CD4-positive, CD25-positive, alpha-beta regulatory T cell (primary cell): ENCODE measurements around the gene TMEM158. TPM values are rescaled to one million over a fixed set of nuclear protein-coding genes. Genes with fewer than 3 reads are reported as not detected.

ENCODE experiments used
- ATAC-seq, 2 donors: fragments of 150-1000 bp; cut with Tn5 transposase; one replicate each; pipeline ENCODE4 v1.10.0; 2021; ENCODE audit warnings: low read depth in 2 of 2, moderate number of reproducible peaks in 2 of 2, moderate library complexity in 1 of 2
- DNase-seq, 3 donors: peaks; one replicate each; pipeline versions ENCODE4 v3.0.0 to v3.0.0-alpha.2; 2012 to 2022; ENCODE audit warnings: mixed read lengths in 1 of 3
- H3K27ac ChIP-seq: one replicate; pipeline ENCODE4 v1.7.0; 2013; ENCODE audit warnings: mild to moderate bottlenecking, low read length; ENCODE audit not compliant: insufficient read depth, poor library complexity, severe bottlenecking
- H3K27me3 ChIP-seq: one replicate; pipeline ENCODE4 v1.7.0; 2013; ENCODE audit warnings: low read length; ENCODE audit not compliant: control insufficient read depth, insufficient read depth
- H3K36me3 ChIP-seq: one replicate; pipeline ENCODE4 v1.7.0; 2013; ENCODE audit warnings: mild to moderate bottlenecking, low read length, moderate library complexity; ENCODE audit not compliant: control insufficient read depth, insufficient read depth
- H3K4me1 ChIP-seq: 2 replicates; pipeline ENCODE4 v1.7.0; 2013; ENCODE audit warnings: mild to moderate bottlenecking, low read length; ENCODE audit not compliant: insufficient read depth, control insufficient read depth, poor library complexity, severe bottlenecking
- H3K4me3 ChIP-seq: one replicate; pipeline ENCODE4 v1.7.0; 2013; ENCODE audit warnings: low read depth, mild to moderate bottlenecking, low read length, moderate library complexity
- H3K9me3 ChIP-seq, 2 experiments: 1 replicate in 1 of 2; 2 replicates in 1 of 2; pipeline ENCODE4 v1.7.0; 2013; ENCODE audit warnings: low read length in 2 of 2, mild to moderate bottlenecking in 1 of 2, moderate library complexity in 1 of 2; ENCODE audit not compliant: control insufficient read depth in 2 of 2
- H3K27ac Mint-ChIP-seq, 3 donors: one replicate each; pipeline ENCODE4 v1.8.0; 2020 to 2022; ENCODE audit warnings: mild to moderate bottlenecking in 3 of 3, mixed read lengths in 3 of 3, moderate library complexity in 2 of 3
- H3K27me3 Mint-ChIP-seq: one replicate; pipeline ENCODE4 v1.8.0; 2022; ENCODE audit warnings: mild to moderate bottlenecking, mixed read lengths
- H3K36me3 Mint-ChIP-seq: one replicate; pipeline ENCODE4 v1.8.0; 2020; ENCODE audit warnings: mixed read lengths
- H3K4me1 Mint-ChIP-seq, 4 donors: one replicate each; pipeline ENCODE4 v1.8.0; 2020 to 2022; ENCODE audit warnings: mixed read lengths in 4 of 4, mild to moderate bottlenecking in 1 of 4
- H3K4me3 Mint-ChIP-seq, 4 donors: one replicate each; pipeline ENCODE4 v1.8.0; 2020 to 2022; ENCODE audit warnings: mild to moderate bottlenecking in 4 of 4, mixed read lengths in 4 of 4, moderate library complexity in 3 of 4
- H3K9me3 Mint-ChIP-seq, 7 donors: one replicate each; pipeline ENCODE4 v1.8.0; 2020 to 2022; ENCODE audit warnings: mixed read lengths in 7 of 7, mild to moderate bottlenecking in 3 of 7, moderate library complexity in 2 of 7
- polyA plus RNA-seq, 4 donors: library from polyadenylated mRNA; unstranded; fragments of 300-500 nt; fragmentation: Illumina TruSeq; gene quantifications; one replicate each; pipeline ENCODE4 v1.2.3, GENCODE V29; 2021
- total RNA-seq: library from RNA; stranded (reverse); gene quantifications from one replicate; pipeline ENCODE4 v1.2.3, GENCODE V29; 2022

The TMEM158 gene
- total RNA-seq: 0.57 TPM
- polyA plus RNA-seq: not detected

DNA sequence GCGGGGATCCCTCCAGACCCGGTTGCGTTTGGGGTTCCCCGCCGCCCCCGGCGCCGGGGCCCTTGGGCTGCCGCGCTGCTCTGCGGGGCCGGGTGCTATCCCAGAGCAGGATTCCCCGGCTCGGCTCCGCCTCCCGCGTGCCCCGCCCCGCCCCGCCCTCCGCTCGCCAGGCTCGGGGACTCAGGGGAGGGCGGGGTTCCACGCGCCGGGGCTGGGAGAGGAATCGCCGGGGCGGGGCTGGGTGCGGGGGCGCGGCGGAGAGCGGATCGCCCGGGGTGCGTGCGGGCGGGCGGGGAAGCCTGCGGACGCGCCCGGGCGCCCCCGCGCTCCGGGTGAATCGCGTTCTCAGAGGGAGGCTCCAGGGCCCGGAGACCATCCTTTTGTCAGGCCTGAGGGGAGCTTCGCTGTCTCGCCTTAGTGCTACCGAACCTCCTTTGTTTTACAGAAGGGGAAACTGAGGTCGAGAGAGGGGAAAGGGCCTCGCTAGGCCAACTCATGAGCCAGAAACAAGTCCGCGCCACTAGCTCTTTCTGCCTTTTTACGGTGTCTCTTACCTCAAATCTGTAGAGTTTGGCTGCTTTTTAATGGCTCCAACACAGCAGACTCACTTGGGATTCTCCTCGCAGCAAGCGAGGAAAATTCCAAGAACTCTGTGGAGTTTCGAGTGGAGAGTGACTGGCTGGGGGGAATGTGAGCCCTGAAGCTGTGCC lies at the start of gene TMEM158:
TSS of gene TMEM158 (minus strand) at position 82 of the 710 bp plus-strand sequence. CDS start 260 bp downstream, outside the sequence.
- Histone ChIP-seq H3K9me3 (no peaks in the 10 kb centered on the region), H3K27ac (no peak within 1 kb of the TSS), H3K4me3 (peak within 1 kb of the TSS; percentile 32), H3K27me3 (peaks cover 57% of the 10 kb centered on the region), H3K36me3 (no peaks in the 10 kb centered on the region), H3K4me1 (peaks cover 13% of the 10 kb centered on the region)
- ATAC-seq: peak; percentile 46 to 52
- Mint-ChIP-seq H3K4me1 (peaks cover 0 to 12% (median 9%) of the 10 kb centered on the region in 4 donors), H3K27me3 (peaks cover 78% of the 10 kb centered on the region), H3K9me3 (peaks cover 0 to 2% (median 0%) of the 10 kb centered on the region in 7 donors), H3K4me3 (peak within 1 kb of the TSS; percentile 72 to 85 (median 80)), H3K27ac (no peak within 1 kb of the TSS), H3K36me3 (no peaks in the 10 kb centered on the region)
- peak; percentile 20 to 62 (median 57) for DNase-seq

DNA sequence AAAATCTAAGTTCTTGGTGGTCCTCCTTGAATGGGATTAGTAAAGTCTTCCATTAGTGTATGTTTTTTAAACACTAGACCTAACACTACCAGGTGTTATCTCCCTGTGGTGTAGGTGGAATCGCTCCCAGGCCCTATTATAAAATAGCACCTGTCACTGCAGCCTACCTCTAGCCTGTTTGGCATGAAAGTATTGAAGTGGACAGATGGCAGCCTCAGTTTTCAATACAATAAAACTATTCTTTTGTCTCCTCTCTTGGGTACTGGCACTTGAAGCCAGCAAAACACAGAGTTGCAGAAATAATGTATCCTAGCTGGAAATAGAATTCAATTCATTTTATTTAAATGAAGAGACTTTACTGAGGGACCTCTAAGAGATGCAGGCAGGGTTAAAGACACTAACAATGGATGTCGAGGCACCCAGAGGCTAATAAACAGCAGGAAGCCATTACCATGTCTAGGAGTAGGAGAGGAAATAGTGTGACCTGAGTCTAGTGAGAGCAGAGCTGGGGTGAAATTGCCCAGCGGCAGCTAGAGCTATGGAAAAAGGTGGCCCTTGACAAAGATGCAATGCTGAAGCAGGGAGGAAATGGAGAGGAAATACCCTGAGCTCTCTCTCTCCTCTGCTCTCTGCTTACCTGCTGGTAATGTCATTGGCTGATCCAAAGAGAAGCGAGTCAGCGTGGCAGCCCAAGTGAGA lies 49.1 kb upstream of the TMEM158 start:
- no peaks in the 10 kb centered on the region for H3K36me3 ChIP-seq
- H3K27me3 Mint-ChIP-seq: peaks cover 42% of the 10 kb centered on the region
- H3K27ac Mint-ChIP-seq: no peak overlapping the region

DNA sequence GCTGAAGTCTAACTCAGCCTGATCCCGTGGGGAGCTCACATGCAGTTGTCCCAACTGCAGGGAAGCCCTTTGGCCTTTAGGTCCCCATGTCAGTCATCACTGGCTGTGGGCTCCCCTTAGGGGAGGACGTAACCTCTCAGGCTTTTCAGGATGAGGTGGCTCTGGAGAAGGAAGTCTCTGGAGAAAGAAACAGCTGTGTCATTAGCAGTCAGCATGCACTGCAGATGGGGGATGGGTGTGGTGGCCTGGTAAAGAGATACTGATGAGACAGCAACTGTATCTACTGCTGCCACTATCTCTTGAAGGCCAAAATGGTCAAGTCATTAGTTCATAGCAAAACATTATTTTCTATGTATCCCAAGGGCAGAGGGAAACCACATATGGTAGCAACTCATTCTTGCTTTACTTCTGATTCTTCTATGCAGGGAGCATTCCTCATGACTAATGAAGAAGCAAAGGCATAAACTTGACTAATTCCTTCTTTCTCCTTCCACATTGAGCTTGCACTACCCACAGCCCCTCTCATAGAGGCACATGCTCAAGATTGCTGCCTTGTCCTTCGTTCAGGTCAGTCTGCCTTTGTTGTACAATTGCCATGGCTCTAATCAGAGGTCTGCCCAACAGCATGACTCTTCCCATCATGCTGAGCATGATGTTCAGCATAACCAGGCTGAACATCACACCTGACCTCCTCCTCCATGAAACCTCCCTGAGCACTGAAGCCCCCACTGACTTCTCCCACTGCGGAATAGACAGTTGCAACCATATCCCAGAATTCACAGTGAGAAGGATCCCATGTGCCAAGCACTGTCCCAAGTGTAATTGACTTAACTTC lies 47.8 kb upstream of the TMEM158 start:
- DNase-seq (no peak), ATAC-seq (no peak)
- Mint-ChIP-seq H3K27me3 (peaks cover 46% of the 10 kb centered on the region), H3K27ac (no peak overlapping the region), H3K9me3 (peaks cover 0 to 26% (median 6%) of the 10 kb centered on the region in 7 donors), H3K4me1 (no peaks in the 10 kb centered on the region), H3K36me3 (no peaks in the 10 kb centered on the region), H3K4me3 (no peak overlapping the region)
- Histone ChIP-seq H3K36me3 (no peaks in the 10 kb centered on the region), H3K27me3 (peaks cover 19% of the 10 kb centered on the region), H3K27ac (no peak overlapping the region), H3K4me3 (no peak overlapping the region), H3K9me3 (peaks cover 0 to 14% of the 10 kb centered on the region in 2 experiments), H3K4me1 (no peaks in the 10 kb centered on the region)

More for the DNA sequence above, 49.1 kb upstream of the TMEM158 start:
- Histone ChIP-seq H3K27me3 (peaks cover 20% of the 10 kb centered on the region), H3K27ac (no peak overlapping the region), H3K4me3 (no peak overlapping the region), H3K4me1 (no peaks in the 10 kb centered on the region), H3K9me3 (peaks cover 0 to 14% of the 10 kb centered on the region in 2 experiments)
- DNase-seq (no peak), ATAC-seq (no peak)
- Mint-ChIP-seq H3K4me1 (no peaks in the 10 kb centered on the region), H3K36me3 (no peaks in the 10 kb centered on the region), H3K4me3 (no peak overlapping the region), H3K9me3 (peaks cover 0 to 38% (median 6%) of the 10 kb centered on the region in 7 donors)

DNA sequence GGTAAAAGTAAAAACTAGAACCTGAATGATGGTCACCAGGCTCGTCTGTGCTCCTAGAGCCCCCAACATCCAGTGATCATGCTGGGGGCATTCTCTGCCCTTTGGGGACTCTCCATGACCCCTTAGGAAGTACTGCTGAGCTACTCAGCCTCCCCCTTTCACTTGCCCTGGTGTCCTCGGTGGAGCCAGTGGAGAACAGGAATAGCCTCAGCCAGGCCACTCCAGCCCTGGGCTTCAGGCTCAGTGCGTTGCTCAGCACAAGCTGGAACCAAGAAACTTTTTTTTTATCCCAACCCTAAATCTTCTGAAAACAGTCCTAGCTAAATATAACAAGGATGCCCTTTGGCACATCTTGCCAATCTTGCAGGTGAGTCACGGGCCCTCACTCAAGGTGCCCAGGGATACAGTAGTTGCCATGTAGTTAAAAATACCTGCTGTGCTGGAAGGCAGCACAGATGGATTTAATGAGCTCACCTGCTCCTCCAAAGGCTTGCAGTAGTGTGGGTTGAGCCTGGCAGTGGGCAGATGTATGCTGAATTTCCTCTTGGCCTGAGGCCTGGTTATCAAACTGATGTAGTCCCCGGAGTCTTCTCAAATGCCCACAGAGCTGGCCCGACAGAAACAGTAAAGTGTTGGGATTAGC lies 46.9 kb upstream of the TMEM158 start:
- no peaks in the 10 kb centered on the region for H3K36me3 ChIP-seq
- no peaks in the 10 kb centered on the region for H3K4me1 ChIP-seq
- Mint-ChIP-seq H3K4me1 (no peaks in the 10 kb centered on the region), H3K36me3 (no peaks in the 10 kb centered on the region), H3K27ac (no peak overlapping the region), H3K9me3 (peaks cover 0 to 20% (median 5%) of the 10 kb centered on the region in 7 donors), H3K27me3 (peaks cover 49% of the 10 kb centered on the region), H3K4me3 (no peak overlapping the region)
- no peak overlapping the region for H3K27ac ChIP-seq
- H3K9me3 ChIP-seq: peaks cover 0 to 14% of the 10 kb centered on the region in 2 experiments
- DNase-seq (no peak), ATAC-seq (no peak)
- H3K27me3 ChIP-seq: peaks cover 22% of the 10 kb centered on the region
- H3K4me3 ChIP-seq: no peak overlapping the region

DNA sequence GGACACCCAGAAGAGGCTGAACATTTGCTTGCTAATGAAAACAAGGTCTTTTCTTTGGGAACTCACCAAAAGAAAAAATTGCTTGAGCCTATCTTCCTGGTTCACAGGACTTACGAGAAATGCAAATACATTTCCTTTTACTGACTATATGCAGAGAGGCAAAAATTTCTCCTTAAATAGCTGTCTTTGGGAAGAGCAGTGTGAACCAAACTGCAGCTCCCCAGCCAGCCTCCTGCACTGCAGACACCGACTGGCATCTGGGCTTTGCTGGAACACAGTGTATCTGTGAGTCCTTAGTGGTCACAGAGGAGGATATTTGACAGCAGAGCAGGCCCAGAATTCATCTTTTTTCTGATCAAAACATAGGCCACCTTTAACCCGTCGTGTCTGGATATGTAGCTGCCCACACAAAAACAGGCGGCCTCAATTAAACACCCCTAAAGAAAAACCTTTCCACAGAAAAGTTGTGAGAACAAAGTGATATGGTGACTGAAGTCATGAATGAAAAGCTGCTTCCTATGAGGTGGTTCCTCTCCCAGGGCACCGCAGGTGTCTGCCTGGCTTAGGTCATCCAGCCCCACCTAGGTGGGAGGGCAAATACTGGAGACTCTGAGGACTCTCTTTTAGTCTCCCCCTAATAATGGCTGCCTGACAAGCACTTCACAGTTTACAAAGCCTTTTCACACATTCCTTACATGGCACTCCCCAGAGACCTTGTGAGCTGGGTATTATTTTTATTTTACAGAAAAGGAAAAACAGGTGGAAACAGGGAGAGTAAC lies 46.1 kb upstream of the TMEM158 start:
- Histone ChIP-seq H3K4me3 (no peak overlapping the region), H3K27me3 (peaks cover 24% of the 10 kb centered on the region), H3K27ac (no peak overlapping the region), H3K9me3 (peaks cover 0 to 7% of the 10 kb centered on the region in 2 experiments), H3K36me3 (no peaks in the 10 kb centered on the region), H3K4me1 (no peaks in the 10 kb centered on the region)
- Mint-ChIP-seq H3K4me3 (no peak overlapping the region), H3K9me3 (peaks cover 0 to 13% (median 1%) of the 10 kb centered on the region in 7 donors), H3K4me1 (peaks cover 0 to 2% (median 0%) of the 10 kb centered on the region in 4 donors), H3K36me3 (no peaks in the 10 kb centered on the region), H3K27ac (no peak overlapping the region), H3K27me3 (peaks cover 52% of the 10 kb centered on the region)
- ATAC-seq (no peak), DNase-seq (no peak)

DNA sequence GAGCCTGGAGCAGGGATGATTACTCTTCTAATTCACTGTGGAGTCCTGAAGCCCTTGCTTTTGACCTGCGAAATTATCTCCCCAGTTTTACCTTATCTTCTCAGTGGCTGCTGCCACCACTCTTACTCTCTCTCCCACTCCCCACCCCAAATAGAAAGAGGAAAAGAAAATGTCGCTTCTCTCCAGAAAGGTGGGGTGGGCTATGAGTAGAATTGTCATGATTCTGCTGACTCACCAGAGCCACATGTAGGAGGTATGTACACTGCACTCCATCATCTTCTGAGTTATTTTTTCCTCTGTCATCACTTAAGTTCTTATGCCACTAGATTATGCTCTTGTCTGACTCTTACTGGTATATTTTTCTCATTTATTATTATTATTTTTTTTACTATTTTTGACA lies 43.9 kb upstream of the TMEM158 start:
- H3K36me3 ChIP-seq: no peaks in the 10 kb centered on the region
- peaks cover 17% of the 10 kb centered on the region for H3K27me3 ChIP-seq
- Mint-ChIP-seq H3K27ac (no peak overlapping the region), H3K4me1 (peaks cover 0 to 3% (median 0%) of the 10 kb centered on the region in 4 donors), H3K4me3 (no peak overlapping the region), H3K9me3 (no peaks in the 10 kb centered on the region), H3K27me3 (peaks cover 54% of the 10 kb centered on the region), H3K36me3 (no peaks in the 10 kb centered on the region)
- ATAC-seq (no peak), DNase-seq (no peak)
- no peak overlapping the region for H3K4me3 ChIP-seq
- H3K4me1 ChIP-seq: no peaks in the 10 kb centered on the region
- no peaks in the 10 kb centered on the region for H3K9me3 ChIP-seq
- no peak overlapping the region for H3K27ac ChIP-seq
